Breast epithelium (tissue), 4 donors: ENCODE results near the gene SETDB1. TPM values are rescaled to one million over a fixed set of nuclear protein-coding genes. Genes with fewer than 3 reads are reported as not detected.

Experiments used
- DNase-seq, 2 donors: peaks; one replicate each; pipeline ENCODE4 v3.0.0-alpha.2; 2019; ENCODE audit warnings: low spot score in 2 of 2
- H3K27ac ChIP-seq, 2 donors: fragments of 200-600 bp; sonication (generic) in 1 of 2; one replicate each; pipeline ENCODE4 v1.5.1; 2016 to 2019; ENCODE audit warnings: mild to moderate bottlenecking in 1 of 2
- H3K27me3 ChIP-seq, 2 donors: fragments of 200-600 bp; sonication (generic) in 1 of 2; one replicate each; pipeline versions ENCODE4 v1.5.1 to v1.6.0; 2017 to 2019; ENCODE audit warnings: control low read depth in 1 of 2, mild to moderate bottlenecking in 1 of 2
- H3K36me3 ChIP-seq: fragments of 200-600 bp; one replicate; pipeline ENCODE4 v1.5.1; 2019
- H3K4me1 ChIP-seq, 2 donors: fragments of 200-600 bp; sonication (generic); one replicate each; pipeline ENCODE4 v1.5.1; 2016 to 2019; ENCODE audit warnings: control low read depth in 1 of 2
- H3K4me3 ChIP-seq, 3 donors: fragments of 200-600 bp; sonication (generic); 1 replicate in 2 of 3; 2 replicates in 1 of 3; pipeline ENCODE4 v1.5.1; 2016 to 2019; ENCODE audit warnings: mild to moderate bottlenecking in 3 of 3, moderate library complexity in 2 of 3
- H3K9me3 ChIP-seq, 2 donors: fragments of 200-600 bp; sonication (generic) in 1 of 2; one replicate each; pipeline ENCODE4 v1.5.1; 2016 to 2019; ENCODE audit warnings: control low read depth in 1 of 2
- CTCF ChIP-seq, 3 donors: fragments of 450-650 bp; IDR thresholded peaks; one replicate each; pipeline ENCODE4 v1.5.1; 2016 to 2017; ENCODE audit warnings: antibody characterized with exemption in 3 of 3, mild to moderate bottlenecking in 3 of 3, moderate library complexity in 3 of 3
- POLR2A ChIP-seq: fragments of 450-650 bp; IDR thresholded peaks from one replicate; pipeline ENCODE4 v1.6.1; 2016; ENCODE audit warnings: antibody characterized with exemption, mild to moderate bottlenecking, moderate library complexity
- POLR2AphosphoS5 ChIP-seq, 3 donors: sonication (generic); formaldehyde crosslinking; IDR thresholded peaks; one replicate each; pipeline ENCODE4 v1.6.1; 2017; ENCODE audit warnings: antibody characterized with exemption in 3 of 3
- intact Hi-C: fragments of 100-400 bp; cut with DNase I; formaldehyde crosslinking; loops from one replicate; pipeline ENCODE4 v1.15.1; 2023; ENCODE audit warnings: low total_unique reads
- total RNA-seq, 3 donors: library from RNA; depleted of rRNA; stranded (reverse); fragments of >200 nt; gene quantifications; one replicate each; pipeline ENCODE4 v1.1.0, GENCODE V29; 2016

Gene SETDB1
- total RNA-seq, 3 donors from 2014 or later = 33.4 to 44.6 (median 41.0) TPM

- Histone ChIP-seq H3K4me3 (no peak overlapping the region), H3K9me3 (no peaks in the 10 kb centered on the region), H3K27me3 (no peaks in the 10 kb centered on the region), H3K4me1 (peaks cover 6% of the 10 kb centered on the region in 2 donors), H3K27ac (peak overlapping the region; percentile 58 to 68), H3K36me3 (no peaks in the 10 kb centered on the region)
- DNase-seq = no peak
- TF ChIP-seq POLR2A (no peak), CTCF (IDR thresholded peaks at IDR 0.05) (no peak), POLR2AphosphoS5 (IDR thresholded peaks at IDR 0.05) (no peak)
- intact Hi-C loops = loop anchor here (5.0 kb wide), 1 partner anchor 861 kb away; no protein-coding TSS in a partner anchor
Measured at GRCh38 chr1:150981177-150981804, 55.1 kb downstream of the SETDB1 start.

- H3K27me3 ChIP-seq = no peaks in the 10 kb centered on the region
- TF ChIP-seq POLR2A = no peak
- TF ChIP-seq POLR2AphosphoS5 (IDR thresholded peaks at IDR 0.05) = no peak
- no peak for TF ChIP-seq CTCF (IDR thresholded peaks at IDR 0.05)
- intact Hi-C loops = loop anchor here (5.0 kb wide), 1 partner anchor 860 kb away; no protein-coding TSS in a partner anchor
- H3K4me3 ChIP-seq = peak within 1 kb of the TSS in 1 of 3 donors; percentile 36
- peaks cover 6% of the 10 kb centered on the region in 2 donors for H3K4me1 ChIP-seq
- H3K27ac ChIP-seq = peak within 1 kb of the TSS; percentile 58 to 68
- no peak for DNase-seq
- no peaks in the 10 kb centered on the region for H3K9me3 ChIP-seq
- H3K36me3 ChIP-seq = no peaks in the 10 kb centered on the region
Measured at GRCh38 chr1:150981805-150982712, 55.9 kb downstream of the SETDB1 start, which contains the start of gene ANXA9. Gene ANXA9, plus strand, starts transcription at chr1:150982292. Its CDS starts 814 bp downstream, at chr1:150983106.

- DNase-seq = no peak
- Histone ChIP-seq H3K4me3 (no peak overlapping the region), H3K9me3 (no peaks in the 10 kb centered on the region), H3K27me3 (no peaks in the 10 kb centered on the region), H3K27ac (no peak overlapping the region), H3K36me3 (no peaks in the 10 kb centered on the region), H3K4me1 (peaks cover 6% of the 10 kb centered on the region in 2 donors)
- no peak for TF ChIP-seq POLR2A
- no peak for TF ChIP-seq POLR2AphosphoS5 (IDR thresholded peaks at IDR 0.05)
- TF ChIP-seq CTCF (IDR thresholded peaks at IDR 0.05) = no peak
- intact Hi-C loops = no loop called here
Measured at GRCh38 chr1:150985179-150985825, 59.1 kb downstream of the SETDB1 start.

GRCh38 chr1:150987924-150988323 is 61.8 kb downstream of the SETDB1 start:
- Histone ChIP-seq H3K27me3 (no peaks in the 10 kb centered on the region), H3K9me3 (no peaks in the 10 kb centered on the region)
- TF ChIP-seq POLR2A = no peak
- no peak for TF ChIP-seq POLR2AphosphoS5 (IDR thresholded peaks at IDR 0.05)
- no peak for TF ChIP-seq CTCF (IDR thresholded peaks at IDR 0.05)

More at GRCh38 chr1:150987924-150988323, 61.8 kb downstream of the SETDB1 start:
- no peaks in the 10 kb centered on the region for H3K4me1 ChIP-seq
- intact Hi-C loops = no loop called here
- no peak overlapping the region for H3K27ac ChIP-seq
- no peaks in the 10 kb centered on the region for H3K36me3 ChIP-seq
- DNase-seq = no peak
- H3K4me3 ChIP-seq = no peak overlapping the region
